Stimulated activated CD4-positive, alpha-beta T cell treated with anti-CD3 and anti-CD28 coated beads, Interleukin-2, amount 100 ng/mL, for 48 hours (primary cell): ENCODE results near the gene EDN1.

Experiments
- DNase-seq, 2 donors: peaks; one replicate each; pipeline ENCODE4 v3.0.0-alpha.2; 2020

EDN1 gene

DNA sequence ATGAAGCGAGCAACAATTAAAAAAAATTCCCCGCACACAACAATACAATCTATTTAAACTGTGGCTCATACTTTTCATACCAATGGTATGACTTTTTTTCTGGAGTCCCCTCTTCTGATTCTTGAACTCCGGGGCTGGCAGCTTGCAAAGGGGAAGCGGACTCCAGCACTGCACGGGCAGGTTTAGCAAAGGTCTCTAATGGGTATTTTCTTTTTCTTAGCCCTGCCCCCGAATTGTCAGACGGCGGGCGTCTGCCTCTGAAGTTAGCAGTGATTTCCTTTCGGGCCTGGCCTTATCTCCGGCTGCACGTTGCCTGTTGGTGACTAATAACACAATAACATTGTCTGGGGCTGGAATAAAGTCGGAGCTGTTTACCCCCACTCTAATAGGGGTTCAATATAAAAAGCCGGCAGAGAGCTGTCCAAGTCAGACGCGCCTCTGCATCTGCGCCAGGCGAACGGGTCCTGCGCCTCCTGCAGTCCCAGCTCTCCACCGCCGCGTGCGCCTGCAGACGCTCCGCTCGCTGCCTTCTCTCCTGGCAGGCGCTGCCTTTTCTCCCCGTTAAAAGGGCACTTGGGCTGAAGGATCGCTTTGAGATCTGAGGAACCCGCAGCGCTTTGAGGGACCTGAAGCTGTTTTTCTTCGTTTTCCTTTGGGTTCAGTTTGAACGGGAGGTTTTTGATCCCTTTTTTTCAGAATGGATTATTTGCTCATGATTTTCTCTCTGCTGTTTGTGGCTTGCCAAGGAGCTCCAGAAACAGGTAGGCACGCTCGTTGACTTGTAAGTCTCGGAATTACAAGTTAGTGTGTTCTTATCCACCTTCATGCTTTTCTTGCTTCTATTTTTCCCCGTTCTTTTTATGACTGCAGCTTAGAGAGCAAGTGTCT is at the start of gene EDN1:
TSS of gene EDN1 (plus strand) at position 429 of the 888 bp plus-strand sequence. CDS start at position 698, 269 bp downstream.
- peak; percentile 53 to 56 for DNase-seq

DNA sequence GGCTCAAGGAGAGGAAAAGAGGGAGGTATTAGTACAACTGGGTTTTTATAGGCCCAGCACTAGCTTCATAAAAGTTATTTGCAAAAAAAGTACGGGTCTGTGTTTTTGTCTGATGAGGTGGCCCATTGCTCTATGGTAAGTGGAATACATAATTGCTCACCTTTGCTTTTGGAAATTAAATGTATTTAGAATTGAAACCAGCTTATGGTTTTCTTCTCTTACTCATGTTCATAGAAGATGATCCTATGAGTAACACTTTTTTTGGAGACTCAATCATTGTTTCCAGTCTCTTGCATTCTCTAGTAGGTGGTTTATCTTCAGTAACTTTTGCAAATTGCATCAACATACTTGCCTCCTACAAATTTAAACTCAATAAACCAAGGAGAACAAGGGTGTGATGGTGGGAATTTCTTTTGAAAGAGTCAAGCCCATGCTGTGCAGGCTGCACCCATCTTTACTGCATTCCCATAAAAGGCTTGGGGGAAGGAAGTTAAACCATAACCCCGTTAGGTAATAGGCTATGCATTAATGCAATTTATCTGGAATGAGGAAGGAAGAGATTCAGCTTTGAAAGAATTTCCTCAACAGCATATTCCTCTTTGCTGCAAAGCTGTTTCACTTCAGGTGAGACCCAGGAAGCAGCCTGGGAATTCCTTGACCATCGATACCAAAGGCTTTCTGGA is 48.5 kb upstream of the EDN1 start:
- DNase-seq, result no peak

DNA sequence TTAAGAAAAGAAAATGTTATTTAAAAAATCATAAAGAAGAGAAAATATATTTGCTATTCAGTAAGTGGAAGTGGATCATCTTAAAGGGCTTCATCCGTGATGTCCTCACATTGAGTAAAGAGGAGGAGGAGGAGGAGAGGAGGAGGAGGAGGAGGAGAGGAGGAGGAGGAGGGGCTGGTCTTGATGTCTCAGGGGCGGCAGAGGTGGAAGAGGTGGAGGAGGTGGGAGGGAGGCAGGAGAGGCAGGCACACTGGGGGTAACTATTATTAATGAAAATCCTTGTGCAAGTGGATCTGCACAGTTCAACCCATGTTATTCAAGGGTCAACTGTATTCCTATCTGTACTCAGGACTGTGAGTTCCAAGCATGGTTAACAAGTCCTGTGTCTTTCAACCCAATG is 47.0 kb upstream of the EDN1 start:
- no peak for DNase-seq

DNA sequence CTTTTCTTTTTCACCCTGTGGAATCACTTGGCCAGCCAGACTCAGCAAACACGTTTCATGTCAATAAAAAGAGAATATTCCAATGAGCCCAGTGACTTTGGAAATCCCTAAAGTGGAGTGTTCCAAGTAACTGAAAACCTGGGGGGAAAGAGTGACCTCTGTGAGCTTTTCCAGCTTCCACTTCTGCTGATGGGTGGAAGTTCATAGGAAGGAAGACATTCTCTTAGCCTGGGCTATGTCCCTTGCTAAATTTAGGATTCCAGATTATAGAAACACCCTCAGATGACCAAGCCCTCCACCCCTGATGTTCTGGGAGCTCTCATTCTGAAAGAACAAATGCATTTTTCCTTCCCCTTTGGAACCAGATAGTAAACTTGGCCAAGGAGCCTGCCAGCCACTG is 44.8 kb upstream of the EDN1 start:
- no peak for DNase-seq

DNA sequence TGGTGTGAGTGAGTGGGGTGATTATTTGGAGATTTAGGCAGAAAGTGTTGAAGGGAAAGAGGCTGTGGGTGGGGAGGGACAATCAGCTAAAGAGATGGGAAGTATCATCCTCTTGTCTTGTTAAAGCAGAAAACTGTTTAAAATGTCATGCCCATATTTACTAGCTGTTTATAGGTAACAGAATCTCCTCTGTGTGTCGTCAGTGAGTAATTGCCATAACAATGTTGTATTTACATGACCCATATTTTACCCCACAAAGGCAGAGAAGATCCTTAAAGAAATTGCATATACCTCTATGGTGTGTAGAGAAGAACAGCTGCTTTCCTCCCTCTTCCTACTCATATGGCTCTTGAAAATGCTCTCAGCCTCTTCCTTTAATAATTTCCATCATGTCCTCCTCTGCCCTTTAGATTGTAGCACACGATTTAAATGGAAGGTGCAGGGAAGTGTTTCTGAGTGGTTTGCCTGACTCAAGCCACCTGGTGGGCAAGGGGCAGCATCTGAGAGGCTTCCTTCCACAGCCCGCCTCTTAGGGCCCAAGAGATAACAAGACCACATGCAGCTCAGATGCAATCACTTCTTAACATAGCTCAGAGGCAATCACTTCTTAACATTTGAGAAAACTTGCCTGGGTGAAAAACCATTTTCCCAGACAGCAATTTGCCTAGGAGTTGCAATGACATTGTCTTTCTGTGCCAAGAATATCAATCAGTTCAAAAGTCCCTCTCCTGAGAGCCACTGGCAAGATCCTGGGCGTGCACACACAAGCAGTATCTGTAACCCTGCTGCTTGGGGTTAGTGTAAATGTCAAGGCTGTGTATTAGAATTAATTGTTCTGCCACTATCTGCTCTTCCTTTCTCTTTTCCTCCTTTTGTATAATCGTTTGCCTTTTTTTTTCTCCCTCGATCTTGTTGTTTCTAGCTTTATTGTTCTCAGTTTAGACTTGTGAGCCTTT is 44.1 kb upstream of the EDN1 start:
- DNase-seq, result no peak

DNA sequence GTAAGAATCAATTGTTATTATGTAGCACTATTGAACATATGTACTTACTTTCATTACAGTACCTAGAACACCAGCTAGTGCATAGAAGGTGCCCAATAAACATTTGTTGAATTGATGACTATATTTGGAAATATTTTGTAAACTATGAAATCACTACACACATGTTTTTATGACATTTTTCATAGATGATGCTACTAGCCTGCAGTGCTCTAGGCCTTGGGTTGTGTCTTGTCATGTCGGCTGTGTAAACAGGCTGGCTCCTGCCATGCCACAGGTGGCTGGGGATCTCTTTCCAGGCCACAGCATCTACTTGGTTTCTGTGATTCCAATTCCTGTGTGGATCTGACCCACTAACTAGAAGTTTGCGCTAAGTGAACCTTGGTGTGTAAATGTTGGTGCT is 43.3 kb upstream of the EDN1 start:
- DNase-seq, result no peak

DNA sequence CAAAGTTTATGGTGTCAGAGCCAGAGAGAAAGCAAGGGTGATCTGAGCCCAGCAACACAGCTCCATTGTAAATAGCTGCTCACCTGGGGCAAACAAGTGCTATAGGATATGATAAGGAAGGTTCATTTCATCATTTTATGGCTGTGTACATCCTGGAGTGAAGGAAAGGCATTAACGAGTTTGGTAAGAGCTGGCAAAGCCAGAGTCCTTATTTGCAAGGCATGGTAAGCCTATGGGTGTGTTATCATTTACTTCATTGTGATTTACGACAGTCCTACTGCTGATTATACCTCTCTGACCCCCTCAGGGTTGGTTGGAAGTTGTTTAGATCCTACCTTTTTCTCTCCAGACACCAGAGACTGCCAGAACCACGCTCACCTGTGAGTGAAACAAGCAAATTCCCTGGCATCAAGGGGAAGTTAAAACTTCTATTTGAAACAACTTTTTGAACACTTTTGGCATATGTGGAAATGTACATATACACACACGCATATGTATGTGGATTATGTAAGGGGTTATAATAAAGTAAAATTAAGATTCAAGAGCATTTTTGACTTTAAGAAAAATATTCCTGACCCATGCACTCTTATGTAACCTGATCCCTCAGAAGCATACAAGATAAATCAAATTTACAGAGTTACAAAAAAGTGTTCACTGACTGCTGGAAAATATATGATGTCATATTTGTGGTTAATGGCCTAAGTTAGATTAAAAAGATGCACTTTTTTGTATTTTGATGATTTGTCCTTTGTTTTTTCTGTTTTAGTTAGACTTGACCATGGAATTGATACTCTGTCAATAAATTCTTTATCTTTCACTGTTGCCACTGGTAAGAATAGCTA is 40.4 kb upstream of the EDN1 start:
- DNase-seq, result no peak

DNA sequence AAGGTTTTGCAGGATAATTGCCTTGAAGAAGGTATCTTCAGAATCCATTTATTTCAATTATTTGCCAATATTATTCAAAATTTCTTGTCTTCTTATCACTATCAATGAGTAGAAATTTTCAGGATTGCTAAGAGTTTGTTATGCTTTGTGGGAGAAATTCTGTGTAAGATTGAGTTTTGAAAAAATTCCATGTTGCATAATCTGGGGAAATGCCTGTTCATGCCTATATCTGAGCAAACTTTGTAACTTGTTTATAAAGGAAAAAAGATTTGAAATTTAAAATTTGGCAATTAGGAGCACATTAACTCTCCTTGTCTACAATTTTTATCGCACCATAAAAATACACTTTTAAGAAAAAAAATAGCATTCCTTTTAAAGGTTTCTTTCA is 39.8 kb upstream of the EDN1 start:
- no peak for DNase-seq

DNA sequence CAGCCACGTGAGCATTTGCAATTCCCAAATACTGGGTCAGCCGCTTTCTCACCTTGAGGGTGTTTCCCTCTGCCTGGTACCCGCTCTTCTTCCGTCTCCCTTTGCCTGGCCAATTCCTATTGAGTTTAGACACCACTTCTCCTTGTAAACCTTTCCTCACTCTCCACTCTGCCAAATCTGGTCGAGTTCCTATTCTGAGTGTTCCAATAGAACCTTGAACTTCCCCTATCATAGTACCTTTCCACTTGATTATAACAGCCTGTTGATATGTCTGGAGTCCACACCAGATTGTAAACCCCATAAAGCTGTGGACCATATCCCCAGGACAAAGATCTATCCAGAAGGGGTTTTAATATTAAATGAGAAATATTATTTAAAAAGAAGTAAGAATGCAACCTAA is 36.0 kb upstream of the EDN1 start:
- no peak for DNase-seq

DNA sequence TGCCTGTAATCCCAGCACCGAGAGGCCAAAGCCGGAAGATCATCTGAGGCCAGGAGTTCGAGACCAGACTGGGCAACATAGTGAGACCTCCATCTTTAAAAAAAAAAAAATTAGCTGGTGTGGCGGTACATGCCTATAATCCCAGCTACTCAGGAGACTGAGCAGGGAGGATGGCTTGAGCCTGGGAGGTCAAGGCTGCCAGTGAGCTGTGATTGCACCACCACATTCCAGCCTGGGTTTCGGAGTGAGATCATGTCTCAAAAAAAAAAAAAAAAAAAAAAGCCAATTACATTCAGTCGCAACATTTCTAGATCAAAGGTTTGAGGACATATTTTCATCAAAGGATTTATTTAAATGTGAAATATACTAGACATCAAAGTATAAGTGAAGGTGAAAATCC is 32.0 kb upstream of the EDN1 start:
- no peak for DNase-seq

DNA sequence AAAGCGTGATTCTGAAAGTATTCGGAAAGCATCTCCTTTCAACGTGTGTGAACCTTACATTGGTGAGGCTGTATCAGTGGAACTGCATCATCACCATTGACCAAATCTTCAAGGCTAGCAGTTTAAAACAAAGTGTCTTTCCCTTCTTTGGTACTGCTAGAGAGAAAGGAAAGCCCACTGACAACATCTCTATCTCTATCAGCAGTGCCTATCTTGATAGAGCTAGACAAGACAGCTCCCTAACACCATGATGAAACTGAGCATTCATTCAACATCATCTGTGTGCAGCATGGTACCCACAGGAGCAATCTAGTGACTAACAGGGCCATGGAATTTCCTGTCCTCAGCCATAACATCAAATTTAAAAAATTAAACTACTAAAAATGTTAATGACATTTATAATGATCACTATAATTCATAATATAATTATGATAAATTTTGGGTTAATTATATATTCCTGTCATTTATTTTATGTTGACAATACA is 31.5 kb upstream of the EDN1 start:
- no peak for DNase-seq

DNA sequence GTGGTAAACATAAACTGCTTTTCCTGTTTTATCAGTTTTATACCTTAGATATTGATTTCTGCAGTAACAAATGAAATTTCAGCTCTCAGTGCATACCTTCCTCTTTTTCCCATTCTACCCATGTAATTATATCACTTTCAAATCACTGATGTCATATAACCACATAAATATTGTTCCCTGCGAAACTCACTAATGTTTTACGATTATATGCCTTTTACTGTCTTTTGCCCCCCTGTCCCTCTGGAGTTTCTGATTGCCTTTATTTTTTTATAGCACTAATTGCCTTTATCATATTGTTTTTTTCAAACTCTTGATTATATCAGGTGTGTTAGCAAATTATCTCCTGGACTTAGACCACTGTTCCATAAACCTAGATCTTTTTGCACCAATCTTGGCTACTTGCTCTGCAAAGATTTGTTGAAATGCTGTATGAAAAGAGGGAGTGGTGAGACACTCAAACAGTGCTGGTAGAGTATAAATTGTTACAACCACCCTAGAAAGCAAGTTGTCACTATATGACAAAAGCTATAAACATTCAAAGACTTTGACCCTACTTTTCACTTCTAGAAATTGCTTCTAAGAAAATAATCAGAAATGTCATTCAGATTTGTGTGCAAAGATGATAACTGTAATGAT is 29.6 kb upstream of the EDN1 start:
- no peak for DNase-seq

DNA sequence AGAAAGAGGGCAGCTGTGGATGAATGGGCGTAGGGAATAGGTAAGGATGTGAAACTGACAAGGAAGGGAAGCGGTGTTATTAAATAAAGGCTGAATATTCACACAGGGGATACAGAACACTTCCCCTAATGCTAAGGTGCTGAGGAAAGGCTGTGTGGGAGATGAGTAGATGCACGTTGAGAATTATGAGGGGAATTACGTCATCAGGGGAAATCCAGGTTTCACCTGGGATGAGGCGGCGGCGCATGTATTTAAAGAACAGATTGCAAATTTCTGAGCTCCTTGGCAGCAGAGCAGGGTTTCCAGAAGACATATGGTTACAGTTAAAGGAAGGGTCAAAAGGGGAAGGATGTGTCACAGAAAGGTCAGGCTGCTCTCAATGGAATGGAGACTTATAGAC is 28.7 kb upstream of the EDN1 start:
- DNase-seq, result no peak

DNA sequence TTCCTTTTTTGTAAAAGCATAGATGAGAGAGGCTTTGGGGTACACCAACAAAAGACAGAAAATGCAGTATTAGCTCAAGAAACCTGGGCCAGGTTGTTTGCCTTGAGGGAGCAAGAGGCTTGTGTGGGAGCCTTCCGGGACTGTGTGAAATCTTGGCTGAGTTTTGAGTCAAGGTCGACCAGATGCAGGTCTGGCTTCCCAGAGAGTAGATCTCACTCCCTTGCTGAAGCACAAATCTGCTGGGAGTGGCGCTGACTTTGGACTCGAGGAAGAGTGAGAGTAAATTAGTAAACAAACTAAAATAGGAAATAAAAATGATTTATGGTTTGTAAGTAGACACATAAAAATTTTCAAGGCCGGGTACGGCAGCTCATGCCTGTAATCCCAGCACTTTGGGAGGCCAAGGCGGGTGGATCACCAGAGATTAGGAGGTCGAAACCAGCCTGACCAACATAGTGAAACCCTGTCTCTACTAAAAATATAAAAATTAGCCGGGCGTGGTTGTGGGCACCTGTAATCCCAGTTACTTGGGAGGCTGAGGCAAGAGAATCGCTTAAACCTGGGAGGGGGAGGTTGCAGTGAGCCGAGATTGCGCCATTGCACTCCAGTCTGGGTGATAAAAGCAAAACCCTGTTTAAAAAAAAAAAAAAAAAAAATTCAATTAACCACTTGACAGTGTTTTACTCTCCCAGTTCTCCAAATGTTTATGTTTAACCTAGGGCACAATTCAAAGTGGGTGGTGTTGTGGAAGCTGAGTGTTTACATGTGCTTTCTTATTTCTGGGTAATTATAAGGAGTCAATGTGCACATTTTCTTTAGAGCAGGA is 27.7 kb upstream of the EDN1 start:
- no peak for DNase-seq

DNA sequence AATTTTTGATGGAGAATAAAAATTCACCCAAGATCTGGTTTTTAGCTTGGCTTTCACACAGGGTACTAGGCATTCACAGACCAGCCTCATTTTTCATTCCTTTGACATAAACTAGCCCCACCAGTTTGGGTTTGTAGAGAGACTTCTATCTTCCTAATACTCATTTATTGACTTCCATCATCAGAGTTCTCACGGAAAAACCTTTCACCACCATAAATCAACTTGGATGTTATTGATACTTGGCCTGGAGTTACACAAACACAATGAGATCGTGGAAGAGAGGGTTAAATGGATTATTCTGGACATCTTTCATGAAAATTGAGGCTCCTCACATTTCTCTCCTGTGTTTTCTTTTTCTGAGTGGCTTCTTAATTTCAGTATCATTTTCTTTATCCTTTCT is 26.8 kb upstream of the EDN1 start:
- no peak for DNase-seq

DNA sequence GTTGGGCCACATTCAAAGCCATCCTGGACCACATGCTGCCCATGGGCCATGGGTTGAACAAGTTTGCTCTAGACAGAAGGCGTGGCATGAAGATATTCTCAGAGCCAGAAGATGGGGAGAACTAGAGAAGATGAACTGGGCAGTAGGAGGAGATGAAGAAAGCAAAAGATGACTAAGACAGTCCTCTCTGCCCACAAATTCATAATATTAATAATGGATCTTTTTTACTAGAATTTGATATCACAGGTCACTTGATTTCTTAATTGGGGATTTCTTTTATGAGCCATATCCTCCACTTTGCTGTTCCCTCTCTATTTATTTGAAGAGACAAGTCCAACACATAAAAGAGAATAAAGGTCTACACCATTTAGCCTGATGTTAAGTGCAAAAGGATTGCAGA is 25.5 kb upstream of the EDN1 start:
- DNase-seq, result no peak

DNA sequence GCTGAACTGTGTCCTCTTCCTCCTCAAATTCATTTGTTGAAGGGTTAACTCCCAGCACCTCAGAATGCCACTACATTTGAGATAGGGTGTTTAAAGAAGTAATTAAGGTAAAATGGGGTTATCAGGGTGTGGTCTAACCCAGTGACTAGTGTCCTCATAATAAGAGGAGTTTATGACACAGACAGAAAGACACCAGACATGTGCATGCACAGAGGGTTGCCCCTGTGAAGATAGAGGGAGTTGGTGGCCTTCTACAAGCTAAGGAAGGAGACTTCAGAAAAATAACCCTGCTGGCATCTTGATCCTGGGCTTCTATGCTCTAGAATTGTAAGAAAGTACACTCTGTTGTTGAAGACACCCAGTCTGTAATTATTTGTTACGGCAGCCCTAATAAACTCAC is 24.9 kb upstream of the EDN1 start:
- no peak for DNase-seq

DNA sequence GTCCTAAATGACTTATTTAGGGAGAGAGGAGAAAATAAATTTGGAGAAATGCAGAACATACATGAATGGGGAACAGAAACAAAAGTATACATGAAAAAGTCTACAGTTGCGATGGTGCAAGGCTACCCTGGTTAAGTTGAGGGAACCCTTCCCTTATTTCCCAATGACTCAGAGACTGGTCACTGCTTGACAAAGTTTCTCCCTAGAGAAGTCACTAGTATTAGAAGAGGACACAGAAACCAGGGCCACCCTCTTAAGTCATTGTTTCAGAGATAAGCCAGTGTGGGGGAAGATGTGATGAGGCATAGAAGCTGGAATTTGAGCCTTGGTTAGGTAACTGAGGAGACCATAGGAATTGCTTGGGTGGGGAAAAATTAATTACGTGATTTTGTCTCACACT is 24.4 kb upstream of the EDN1 start:
- no peak for DNase-seq

DNA sequence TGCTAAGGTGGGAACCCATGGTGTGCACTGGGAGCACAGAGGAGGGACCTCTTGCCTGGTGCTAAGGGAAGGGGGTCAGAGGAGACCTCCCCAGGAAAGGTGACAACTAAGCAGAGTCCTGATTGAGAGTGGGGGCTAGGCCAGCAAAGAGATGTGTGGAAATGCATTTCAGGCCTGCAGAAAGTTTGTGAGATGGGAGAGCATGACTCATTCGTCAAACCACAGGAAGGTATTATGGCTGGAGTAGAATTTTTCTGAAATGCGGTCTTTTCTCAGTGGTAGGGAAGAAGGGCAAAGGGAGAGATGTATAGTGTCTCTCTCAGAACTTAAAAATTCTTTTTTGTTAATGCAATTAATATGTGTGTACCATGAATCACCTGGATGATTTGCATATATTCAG is 23.6 kb upstream of the EDN1 start:
- no peak for DNase-seq

DNA sequence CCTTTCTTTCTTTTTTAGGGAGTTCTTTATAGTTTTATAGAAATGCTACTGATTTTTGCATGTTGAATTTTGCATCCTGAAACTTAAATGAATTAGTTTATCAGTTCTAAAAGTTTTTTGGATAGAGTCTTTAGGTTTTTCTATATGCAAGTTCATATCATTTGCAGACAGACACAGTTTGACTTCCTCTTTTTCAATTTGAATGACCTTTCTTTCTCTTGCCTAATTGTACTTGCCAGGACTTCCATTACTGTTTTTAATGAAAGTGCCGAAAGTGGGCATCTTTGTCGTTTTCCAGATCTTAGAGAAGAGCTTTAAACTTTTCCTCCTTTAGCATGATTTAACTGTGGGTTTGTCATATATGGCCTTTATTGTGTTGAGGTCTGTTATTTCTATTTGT is 21.1 kb upstream of the EDN1 start:
- no peak for DNase-seq
